H1 (cell line): ENCODE data around the gene CDHR5. TPM values are rescaled to one million over a fixed set of nuclear protein-coding genes. Genes with fewer than 3 reads are reported as not detected.

Experiments used
- KDM1A ChIP-seq: fragments of 200-600, 300-600 bp; sonication (generic); IDR thresholded peaks from 2 replicates; pipeline ENCODE4 v1.7.1; 2016; ENCODE audit warnings: mild to moderate bottlenecking, low read length, borderline replicate concordance
- RAD21 ChIP-seq, 2 experiments: IDR thresholded peaks in 1 of 2; conservative IDR thresholded peaks in 1 of 2; 2 replicates each; pipeline ENCODE4 v1.6.1; 2011; ENCODE audit warnings: low read depth in 2 of 2, low read length in 2 of 2, improper control_type of control experiment in 1 of 2, inconsistent platforms in 1 of 2, mild to moderate bottlenecking in 1 of 2, moderate library complexity in 1 of 2
- RNF2 ChIP-seq: fragments of 200-900, 300-1000 bp; sonication (generic); IDR thresholded peaks from 2 replicates; pipeline ENCODE4 v1.7.1; 2016; ENCODE audit warnings: borderline replicate concordance, low read depth, mild to moderate bottlenecking, antibody characterized with exemption, low read length; ENCODE audit not compliant: poor library complexity, severe bottlenecking; ENCODE audit errors: missing control alignments
- SIRT6 ChIP-seq: IDR thresholded peaks from one replicate; pipeline ENCODE4 v1.7.1; 2012; ENCODE audit warnings: low read length, inconsistent platforms
- SIX5 ChIP-seq: IDR thresholded peaks from 2 replicates; pipeline ENCODE4 v1.6.1; 2011; ENCODE audit warnings: mild to moderate bottlenecking, low read depth, low read length
- TCF12 ChIP-seq: IDR thresholded peaks from 2 replicates; pipeline ENCODE4 v1.6.1; 2011; ENCODE audit warnings: low read depth, mild to moderate bottlenecking, low read length
- polyA plus RNA-seq, 7 experiments: library from polyadenylated mRNA; depleted of rRNA in 3 of 7; stranded (reverse) in 5 of 7; unstranded in 2 of 7; fragments of >200 nt in 5 of 7; fragments of 200-250 nt in 2 of 7; gene quantifications; 1 replicate in 5 of 7; 2 replicates in 1 of 7; 4 replicates in 1 of 7; pipeline versions ENCODE4 v1.2.1 to v1.2.3, GENCODE V29; 2011 to 2013; ENCODE audit warnings: missing spikeins in 2 of 7, mixed read lengths in 2 of 7
- total RNA-seq: library from RNA; stranded (reverse); fragmentation: NEBNext Ultra II Directional; extraction: Animal tissue kit (Norgen Biotek cat#: 25700); gene quantifications from 2 replicates; pipeline ENCODE4 v1.2.1, GENCODE V29; 2021
- TF ChIP-seq, protein P1 (sequence below): IDR thresholded peaks from 2 replicates; pipeline ENCODE4 v1.6.1; 2012; ENCODE audit warnings: low read length, inconsistent platforms
- TF ChIP-seq, protein P2 (sequence below): IDR thresholded peaks from 2 replicates; pipeline ENCODE4 v1.6.1; 2012; ENCODE audit warnings: inconsistent platforms
- TF ChIP-seq, protein P3 (sequence below), 3 experiments: IDR thresholded peaks; 1 replicate in 2 of 3; 2 replicates in 1 of 3; pipeline versions ENCODE4 v1.5.1 to v1.6.1; 2011; ENCODE audit warnings: low read length in 3 of 3, mild to moderate bottlenecking in 3 of 3, inconsistent platforms in 2 of 3, low read depth in 1 of 3, moderate library complexity in 1 of 3; ENCODE audit not compliant: insufficient read depth in 1 of 3; ENCODE audit errors: control extremely low read depth in 1 of 3

Gene CDHR5
- total and polyA plus RNA-seq, 2 of the 8 experiments (the other 6 are each of a cell fraction or from before 2014, with no cell fraction given), result not detected

DNA sequence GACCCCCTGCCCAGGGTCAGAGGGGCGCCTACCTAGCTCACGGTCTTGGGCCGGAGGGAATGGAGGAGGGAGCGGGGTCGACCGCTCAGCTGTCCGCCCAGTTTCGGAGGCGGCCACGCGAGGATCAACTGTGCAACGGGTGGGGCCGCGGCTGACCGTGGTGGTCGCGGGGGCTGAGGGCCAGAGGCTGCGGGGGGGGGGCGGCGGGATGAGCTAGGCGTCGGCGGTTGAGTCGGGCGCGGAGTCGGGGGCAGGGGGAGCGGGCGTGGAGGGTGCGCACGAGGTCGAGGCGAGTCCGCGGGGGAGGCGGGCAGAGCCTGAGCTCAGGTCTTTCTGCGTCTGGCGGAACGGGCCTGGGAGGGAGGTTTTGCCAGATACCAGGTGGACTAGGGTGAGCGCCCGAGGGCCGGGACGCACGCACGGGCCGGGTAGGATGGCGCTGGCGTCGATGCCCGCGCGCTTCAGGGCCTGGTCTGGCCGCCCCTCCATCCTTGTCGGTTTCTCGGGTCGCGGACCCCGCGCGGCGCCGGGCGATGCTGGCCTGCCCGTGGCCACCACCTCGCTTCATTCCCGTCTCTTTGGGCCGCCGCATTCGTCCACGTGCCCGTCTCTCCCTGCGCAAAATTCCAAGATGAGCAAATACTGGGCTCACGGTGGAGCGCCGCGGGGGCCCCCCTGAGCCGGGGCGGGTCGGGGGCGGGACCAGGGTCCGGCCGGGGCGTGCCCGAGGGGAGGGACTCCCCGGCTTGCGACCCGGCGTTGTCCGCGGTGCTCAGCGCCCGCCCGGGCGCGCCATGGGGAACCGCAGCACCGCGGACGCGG lies 12.0 kb upstream of the CDHR5 start, which contains the start of gene DRD4 (continued):
- TF ChIP-seq RNF2, result no peak
- TF ChIP-seq TCF12, result no peak
- TF ChIP-seq, protein P1, sequence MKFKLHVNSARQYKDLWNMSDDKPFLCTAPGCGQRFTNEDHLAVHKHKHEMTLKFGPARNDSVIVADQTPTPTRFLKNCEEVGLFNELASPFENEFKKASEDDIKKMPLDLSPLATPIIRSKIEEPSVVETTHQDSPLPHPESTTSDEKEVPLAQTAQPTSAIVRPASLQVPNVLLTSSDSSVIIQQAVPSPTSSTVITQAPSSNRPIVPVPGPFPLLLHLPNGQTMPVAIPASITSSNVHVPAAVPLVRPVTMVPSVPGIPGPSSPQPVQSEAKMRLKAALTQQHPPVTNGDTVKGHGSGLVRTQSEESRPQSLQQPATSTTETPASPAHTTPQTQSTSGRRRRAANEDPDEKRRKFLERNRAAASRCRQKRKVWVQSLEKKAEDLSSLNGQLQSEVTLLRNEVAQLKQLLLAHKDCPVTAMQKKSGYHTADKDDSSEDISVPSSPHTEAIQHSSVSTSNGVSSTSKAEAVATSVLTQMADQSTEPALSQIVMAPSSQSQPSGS, result no peak
- TF ChIP-seq RAD21 (IDR thresholded peaks at IDR 0.05 in 1 of 2, conservative IDR thresholded peaks at IDR 0.05 in 1 of 2; ENCODE audit: low read depth in 2 of 2, low read length in 2 of 2), result no peak
- TF ChIP-seq, protein P2, sequence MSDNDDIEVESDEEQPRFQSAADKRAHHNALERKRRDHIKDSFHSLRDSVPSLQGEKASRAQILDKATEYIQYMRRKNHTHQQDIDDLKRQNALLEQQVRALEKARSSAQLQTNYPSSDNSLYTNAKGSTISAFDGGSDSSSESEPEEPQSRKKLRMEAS, result peak; percentile 70
- TF ChIP-seq, protein P3, sequence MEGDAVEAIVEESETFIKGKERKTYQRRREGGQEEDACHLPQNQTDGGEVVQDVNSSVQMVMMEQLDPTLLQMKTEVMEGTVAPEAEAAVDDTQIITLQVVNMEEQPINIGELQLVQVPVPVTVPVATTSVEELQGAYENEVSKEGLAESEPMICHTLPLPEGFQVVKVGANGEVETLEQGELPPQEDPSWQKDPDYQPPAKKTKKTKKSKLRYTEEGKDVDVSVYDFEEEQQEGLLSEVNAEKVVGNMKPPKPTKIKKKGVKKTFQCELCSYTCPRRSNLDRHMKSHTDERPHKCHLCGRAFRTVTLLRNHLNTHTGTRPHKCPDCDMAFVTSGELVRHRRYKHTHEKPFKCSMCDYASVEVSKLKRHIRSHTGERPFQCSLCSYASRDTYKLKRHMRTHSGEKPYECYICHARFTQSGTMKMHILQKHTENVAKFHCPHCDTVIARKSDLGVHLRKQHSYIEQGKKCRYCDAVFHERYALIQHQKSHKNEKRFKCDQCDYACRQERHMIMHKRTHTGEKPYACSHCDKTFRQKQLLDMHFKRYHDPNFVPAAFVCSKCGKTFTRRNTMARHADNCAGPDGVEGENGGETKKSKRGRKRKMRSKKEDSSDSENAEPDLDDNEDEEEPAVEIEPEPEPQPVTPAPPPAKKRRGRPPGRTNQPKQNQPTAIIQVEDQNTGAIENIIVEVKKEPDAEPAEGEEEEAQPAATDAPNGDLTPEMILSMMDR (IDR thresholded peaks at IDR 0.05; ENCODE audit: control extremely low read depth in 1 of 3, insufficient read depth in 1 of 3, low read depth in 1 of 3, low read length in 3 of 3), result no peak
- TF ChIP-seq SIRT6, result no peak
- no peak for TF ChIP-seq KDM1A
- no peak for TF ChIP-seq SIX5
